UCSD-AML1 (cell line): ENCODE data around the gene CYB5R2.

Experiments
- DNase-seq: peaks from one replicate; lab custom pipeline; 2025; ENCODE audit not compliant: unreplicated experiment; lab: John Stamatoyannopoulos, UW

CYB5R2 gene

GRCh38 chr11:7638710-7639642, 34.3 kb downstream of the CYB5R2 start:
- DNase-seq: no peak

GRCh38 chr11:7637447-7638157, 35.7 kb downstream of the CYB5R2 start:
- DNase-seq: no peak

- DNase-seq: no peak
Observed at GRCh38 chr11:7636350-7636749, 37.0 kb downstream of the CYB5R2 start.

GRCh38 chr11:7635708-7636107, 37.6 kb downstream of the CYB5R2 start:
- DNase-seq: no peak

- DNase-seq: no peak
Observed at GRCh38 chr11:7635137-7635536, 38.2 kb downstream of the CYB5R2 start.

GRCh38 chr11:7632211-7632610, 41.1 kb downstream of the CYB5R2 start:
- no peak for DNase-seq

- DNase-seq: no peak
Observed at GRCh38 chr11:7630002-7630401, 43.3 kb downstream of the CYB5R2 start.

- DNase-seq: no peak
Observed at GRCh38 chr11:7628660-7629059, 44.6 kb downstream of the CYB5R2 start.

GRCh38 chr11:7622721-7623120, 50.6 kb downstream of the CYB5R2 start:
- no peak for DNase-seq

- DNase-seq: no peak
Observed at GRCh38 chr11:7621554-7621953, 51.7 kb downstream of the CYB5R2 start.

- no peak for DNase-seq
Observed at GRCh38 chr11:7621090-7621489, 52.2 kb downstream of the CYB5R2 start.

GRCh38 chr11:7619322-7619721, 54.0 kb downstream of the CYB5R2 start:
- no peak for DNase-seq

GRCh38 chr11:7617032-7617431, 56.3 kb downstream of the CYB5R2 start:
- DNase-seq: no peak
